ENCODE measurements around the gene PCK2.

DNA sequence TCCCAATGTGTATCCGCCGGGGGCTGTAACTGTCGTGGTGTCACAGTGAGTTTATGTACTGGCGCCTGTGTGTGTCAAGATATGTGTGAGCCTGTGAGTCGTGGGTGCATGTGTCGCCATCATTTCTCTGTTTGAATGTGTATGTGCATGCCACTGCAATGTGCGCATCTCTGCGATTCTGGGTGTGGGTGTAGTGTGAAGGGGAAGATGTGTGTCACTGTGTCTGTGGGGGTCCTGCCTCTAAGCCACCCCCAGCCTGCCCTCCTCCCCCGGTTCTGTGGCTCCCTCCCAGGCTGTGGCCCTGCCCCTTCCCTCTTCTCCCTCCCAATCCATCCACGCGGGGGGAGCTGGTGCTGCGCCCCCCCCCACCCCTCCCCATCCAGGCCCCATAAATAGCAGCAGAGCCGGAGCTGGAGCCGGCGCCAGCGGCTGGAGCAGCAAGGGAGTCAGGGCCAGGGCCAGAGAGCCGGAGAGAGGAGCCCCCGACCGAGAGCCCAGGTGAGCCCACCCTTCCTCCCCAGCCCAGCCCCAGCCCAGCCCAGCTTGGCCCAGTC lies 22.9 kb upstream of the PCK2 start, which contains the start of gene CPNE6:
- TF ChIP-seq POLR2A (IDR thresholded peaks at IDR 0.05; ENCODE audit: low read depth, low read length) (no peak), POLR2AphosphoS5 (IDR thresholded peaks at IDR 0.05; ENCODE audit: low read depth, low read length) (no peak)

All from GM12892 (cell line).